ENCODE results near the gene ATXN1.
A peak's percentile ranks its signal among the peaks of the same experiment; 100 is the strongest.

ATXN1 gene

DNA sequence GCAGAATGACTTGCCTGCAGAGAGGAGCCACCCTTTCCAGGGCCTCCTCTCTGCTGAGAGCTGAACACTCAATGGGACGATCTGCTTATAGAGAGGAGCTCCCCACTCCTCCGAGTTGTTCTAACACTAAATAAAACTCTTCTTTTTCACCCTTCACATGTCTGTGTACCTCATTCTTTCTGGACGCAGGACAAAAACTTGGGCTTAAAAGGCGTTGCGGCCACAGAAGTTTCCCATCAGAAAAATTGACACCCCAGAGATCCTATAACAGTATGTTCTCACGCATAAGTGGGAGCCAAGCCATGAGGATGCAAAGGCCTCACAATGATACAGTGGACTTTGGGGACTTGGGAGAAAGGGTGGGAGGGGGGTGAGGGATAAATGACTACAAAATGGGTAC is 401.7 kb downstream of the ATXN1 start:
- DNase-seq (ENCODE audit: low spot score): no peak

DNA sequence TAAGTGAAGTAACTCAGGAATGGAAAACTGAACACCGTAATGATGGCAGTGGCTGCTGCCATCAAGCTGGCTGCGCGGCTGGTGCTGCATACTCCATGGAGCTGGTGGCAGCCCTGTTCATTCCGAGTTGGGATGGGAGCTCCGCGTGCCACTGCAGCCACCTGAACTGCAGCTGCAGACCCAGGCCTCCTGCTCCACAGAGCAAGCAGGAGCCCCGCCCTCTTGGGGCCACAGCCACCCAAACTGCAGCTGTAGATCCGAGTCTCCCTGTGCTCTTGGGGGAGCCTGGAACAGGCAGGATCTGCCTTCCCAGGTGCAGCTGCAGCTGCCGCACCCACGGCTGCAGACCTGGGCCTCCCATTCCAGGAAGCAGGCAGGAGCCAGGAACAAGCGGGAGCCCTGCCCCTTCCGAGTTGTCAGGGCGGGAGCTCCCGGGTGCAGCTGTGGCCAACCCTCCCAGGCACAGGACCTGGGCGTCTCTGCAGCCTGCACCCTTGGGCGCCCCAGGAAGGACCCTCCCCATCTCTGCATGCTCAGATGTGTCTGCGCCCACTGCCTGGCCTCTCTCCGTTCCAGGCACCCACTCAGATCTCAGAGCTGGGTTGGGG is 402.6 kb downstream of the ATXN1 start:
- no peak for DNase-seq (ENCODE audit: low spot score)

DNA sequence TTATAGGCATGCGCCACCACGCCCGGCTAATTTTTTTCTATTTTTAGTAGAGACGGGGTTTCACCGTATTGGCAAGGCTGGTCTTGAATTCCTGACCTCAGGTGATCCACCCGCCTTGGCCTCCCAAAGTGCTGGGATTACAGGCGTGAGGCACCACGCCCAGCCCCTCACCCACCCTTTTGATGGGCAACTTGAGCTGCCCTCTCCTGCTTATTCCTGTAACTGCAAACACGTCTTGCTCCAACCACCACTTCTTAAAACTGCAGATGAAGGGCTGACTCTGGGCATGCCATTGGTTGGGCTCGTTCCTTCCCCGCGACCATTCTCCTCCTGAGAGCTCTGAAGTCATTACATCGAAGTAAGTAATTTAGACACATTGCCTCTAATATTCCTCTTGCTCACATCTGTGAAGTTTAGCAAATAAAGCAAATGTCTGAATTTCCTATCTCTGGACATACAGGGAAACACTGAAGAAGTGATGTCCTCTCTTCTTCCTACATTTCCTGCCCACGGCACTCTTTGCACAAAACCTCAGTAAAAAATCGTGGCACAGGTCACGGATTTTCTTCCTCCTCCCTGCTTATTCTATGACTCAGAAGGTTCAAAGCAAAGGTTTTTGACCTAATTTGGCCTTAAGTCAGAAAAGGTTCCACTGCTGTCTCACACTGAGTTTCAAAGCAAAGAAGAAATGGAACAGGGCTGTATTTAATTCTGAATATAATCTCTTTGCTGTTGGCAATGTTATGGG is 405.4 kb downstream of the ATXN1 start:
- no peak for DNase-seq (ENCODE audit: low spot score)

DNA sequence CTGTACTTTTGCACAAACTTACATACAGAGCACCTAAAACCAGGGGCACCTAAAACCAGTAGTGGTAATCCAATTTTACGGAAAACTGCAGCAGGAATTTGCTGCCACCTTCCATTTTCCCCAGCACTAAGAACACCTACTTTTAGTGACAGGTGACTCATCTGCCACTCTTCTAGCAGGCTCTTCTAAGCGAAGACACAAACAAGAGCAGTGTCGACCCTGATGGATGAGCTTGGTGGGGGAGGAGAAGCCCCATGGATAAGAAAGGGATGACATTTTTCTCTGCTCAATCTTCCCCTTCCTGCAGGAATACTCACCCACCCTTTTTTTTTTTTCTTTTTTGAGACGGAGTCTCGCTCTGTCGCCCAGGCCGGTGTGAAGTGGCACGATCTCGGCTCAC is 406.0 kb downstream of the ATXN1 start:
- no peak for DNase-seq (ENCODE audit: low spot score)

DNA sequence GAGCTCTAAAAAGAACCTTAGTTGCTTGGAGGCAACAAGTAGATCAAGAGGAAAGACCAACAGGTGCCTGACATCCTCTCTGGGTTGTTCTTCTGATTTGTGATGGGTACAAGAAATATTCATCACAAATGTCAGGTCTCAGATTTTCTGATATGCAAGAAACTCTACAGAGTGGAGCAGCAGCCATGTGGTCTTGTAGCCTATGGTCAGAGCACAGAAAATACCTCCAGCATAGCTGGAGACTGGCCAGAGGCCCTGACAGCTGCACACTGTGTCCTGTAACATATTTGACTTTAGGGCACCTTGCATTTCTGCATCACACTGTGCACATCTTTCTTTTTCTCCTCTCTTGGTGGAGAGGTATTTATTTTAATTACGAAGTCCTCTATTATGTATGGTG is 406.6 kb downstream of the ATXN1 start:
- DNase-seq (ENCODE audit: low spot score): no peak

DNA sequence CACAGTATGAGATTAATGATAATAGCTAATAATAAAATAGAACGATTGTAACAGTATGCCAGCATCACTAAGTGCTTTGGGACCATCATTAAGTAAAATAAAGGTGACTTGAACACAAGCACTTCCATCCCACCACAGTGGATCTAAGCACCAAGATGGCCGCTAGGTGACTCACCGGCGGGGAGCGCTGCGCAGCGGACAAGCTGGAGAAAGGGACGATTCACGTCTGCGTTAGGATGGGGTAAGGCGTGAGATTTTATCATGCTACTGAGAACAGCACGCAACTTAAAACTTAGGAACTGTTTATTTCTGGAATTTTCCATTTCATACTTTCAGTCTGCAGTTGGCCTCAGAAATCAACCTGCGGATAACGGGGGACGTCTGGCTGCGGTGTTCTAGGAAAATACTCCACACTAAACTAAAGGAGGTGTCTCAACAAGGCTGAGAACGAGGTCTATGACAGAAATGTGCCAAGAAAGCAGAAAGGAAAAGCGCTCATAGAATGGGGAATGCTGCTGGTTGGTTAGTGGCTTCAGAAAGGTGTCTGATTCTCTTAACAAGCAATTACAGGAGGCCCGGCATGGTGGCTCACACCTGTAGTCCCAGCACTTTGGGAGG is 408.3 kb downstream of the ATXN1 start:
- DNase-seq (ENCODE audit: low spot score): no peak

DNA sequence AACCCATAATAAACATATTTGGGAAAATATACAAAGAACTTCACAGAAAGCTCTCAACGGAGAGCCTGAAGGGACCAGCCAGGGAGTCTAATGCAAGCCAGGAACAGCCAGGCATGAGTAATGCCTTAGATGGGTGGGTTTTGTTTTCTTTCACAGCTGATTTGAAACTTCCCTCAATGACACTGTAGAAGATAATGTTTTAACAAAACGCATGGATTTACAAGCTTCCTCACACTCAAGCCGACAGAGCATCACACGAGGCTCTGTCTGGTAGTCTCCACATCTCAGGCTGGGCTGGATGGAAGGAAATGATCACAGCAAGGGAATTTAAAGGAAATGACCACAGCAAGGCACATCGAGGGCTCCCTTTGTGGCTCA is 409.0 kb downstream of the ATXN1 start:
- DNase-seq (ENCODE audit: low spot score): no peak

DNA sequence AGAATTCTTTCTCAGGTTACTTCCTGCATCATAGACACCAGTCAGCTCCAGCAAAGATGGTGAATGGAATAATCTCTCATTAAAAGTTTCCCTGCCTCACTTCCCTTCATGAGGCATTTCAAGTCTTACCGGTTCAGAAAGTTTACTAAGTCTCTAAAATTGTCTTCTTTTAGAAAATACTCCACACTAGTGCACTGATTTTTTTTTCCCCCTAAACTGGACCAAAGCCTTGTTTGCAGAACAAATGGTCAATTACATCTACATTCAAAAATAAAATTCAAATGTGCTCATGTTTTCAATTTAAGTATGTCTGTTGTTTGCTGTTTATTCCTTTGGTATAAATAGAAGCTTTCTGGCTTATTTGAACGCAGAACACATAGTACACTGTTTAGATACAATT is 411.7 kb downstream of the ATXN1 start:
- no peak for DNase-seq (ENCODE audit: low spot score)

DNA sequence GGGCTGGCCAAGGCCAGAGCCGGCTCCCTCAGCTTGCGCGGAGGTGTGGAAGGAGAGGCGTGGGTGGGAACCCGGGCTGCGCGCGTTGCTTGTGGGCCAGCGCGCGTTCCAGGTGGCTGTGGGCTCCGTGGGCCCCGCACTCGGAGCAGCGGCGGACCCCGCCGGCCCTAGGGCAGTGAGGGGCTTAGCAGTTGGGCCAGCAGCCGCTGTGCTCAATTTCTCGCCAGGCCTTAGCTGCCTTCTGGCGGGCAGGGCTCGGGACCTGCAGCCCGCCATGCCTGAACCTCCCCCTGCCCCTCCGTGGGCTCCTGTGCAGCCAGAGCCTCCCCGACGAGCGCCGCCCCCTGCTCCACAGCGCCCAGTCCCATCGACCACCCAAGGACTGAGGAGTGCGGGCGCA is 414.4 kb downstream of the ATXN1 start:
- no peak for DNase-seq (ENCODE audit: low spot score)

DNA sequence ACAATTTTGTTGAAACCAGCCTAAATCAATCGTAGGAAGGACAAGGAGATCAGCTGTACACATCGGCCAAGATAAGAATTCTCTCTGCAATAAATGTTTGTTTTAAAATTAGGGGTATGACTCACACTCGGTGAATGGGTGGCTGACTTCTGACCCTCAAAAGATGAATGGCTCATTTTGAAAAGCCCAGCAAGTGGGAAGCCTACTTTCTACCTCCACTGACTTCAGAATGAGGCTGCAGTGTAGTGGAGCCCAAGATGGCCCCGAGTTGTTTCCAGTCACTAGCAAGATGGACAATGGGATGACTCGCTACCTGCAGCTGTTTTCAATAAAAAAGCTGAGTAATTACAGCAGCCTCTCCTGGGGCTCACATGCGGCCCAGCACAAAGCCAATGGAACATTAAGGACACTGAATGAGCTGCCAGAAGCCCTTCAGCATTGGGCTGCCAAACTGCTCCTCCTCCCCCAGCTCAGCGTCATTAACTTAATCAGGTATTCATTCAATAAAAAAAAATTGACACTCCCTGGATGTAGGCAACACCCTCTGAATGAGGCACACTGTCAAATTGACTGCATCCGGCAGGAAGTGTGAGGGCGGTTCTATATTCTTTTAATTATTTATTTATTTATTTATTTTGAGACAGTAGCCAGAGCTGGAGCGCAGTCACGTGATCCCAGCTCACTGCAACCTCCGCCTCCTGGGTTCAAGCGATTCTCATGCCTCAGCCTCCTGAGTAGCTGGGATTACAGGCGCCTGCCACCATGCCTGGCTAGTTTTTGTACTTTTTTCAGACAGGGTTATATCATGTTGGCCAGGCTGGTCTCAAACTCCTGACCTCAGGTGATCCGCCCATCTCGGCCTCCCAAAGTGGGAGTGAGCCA is 415.6 kb downstream of the ATXN1 start:
- no peak for DNase-seq (ENCODE audit: low spot score)

DNA sequence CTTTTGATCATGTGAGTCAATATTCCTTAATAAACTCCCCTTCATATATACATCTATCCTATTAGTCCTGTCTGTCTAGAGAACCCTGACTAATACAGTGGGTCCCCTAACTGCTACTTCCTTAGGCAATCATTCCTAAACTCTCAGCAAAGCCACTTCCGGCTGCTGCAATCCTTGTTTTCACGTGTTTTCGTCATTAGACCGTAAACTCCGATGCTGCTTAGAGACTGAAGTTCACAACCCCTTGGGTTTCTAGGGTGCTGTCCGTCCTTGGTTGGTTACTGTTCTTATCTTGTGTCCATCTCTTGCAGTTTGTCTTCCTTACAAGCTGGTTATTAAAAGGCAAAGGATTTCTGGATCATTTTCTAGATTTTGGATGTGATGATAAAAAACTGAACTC is 416.5 kb downstream of the ATXN1 start:
- DNase-seq (ENCODE audit: low spot score): no peak

DNA sequence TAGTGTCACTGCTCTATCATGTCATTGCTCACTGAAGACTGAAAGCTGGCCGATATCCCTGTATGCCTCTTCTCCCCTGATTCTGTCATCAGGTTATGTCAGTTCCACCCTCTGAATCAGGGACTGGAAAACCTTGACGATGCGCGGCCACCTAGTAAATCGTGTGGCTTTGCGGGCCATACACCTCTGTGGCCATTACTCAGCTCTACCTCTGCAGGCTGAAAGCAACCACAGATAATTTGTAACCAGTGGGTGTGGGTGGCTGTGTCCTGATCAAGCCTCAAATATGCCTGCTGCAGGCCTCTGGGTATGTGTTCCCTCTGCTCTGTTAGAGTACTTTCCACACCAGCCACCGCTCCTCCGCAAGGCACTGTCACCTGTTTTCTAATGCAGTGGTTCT is 417.7 kb downstream of the ATXN1 start:
- no peak for DNase-seq (ENCODE audit: low spot score)

DNA sequence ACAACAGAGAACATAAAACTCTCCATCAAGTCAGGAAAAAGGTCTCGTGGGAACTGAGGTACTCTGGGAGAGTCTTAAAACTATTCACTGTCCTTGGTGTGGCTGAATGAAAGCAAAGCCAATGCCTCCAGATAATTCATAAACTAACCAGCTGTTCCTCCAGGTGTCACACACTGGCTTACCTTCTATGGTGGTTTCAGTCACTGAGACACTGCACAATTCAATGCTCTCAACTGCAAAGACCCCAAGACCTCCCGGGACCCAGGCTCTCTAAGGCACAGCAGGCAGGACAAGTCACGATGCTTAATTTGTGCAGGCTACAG is 422.0 kb downstream of the ATXN1 start:
- DNase-seq (ENCODE audit: low spot score): no peak

DNA sequence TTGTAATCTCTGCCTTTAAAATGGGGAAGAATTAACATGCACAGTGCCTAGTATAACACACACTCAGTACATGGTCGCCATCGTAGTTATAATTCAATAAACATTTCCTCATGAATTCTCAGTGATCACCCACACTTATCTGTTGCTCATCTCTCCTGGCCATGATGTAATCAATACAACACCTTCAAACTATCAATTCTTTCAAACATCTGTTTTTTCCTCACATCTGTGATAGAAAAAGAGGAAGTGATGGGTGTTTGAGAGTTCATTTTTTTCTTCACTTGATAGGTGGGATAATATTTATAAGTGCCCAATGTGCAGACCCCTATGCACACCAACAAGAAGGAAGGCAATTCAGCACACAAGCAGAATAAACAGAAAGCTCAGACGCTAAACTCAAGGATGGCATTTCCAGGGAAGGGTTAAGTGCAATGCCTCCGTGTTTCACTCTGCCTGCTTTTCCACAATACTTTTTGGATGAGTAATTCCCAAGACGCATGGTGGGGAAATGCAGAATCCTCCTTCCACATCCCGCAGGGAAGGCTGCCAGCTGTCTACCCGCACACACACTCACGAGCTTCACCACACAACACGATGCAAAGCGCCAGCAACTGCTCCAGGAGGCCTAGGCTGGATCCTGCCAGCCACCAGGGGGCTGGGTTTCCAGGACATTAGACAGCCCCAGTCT is 422.5 kb downstream of the ATXN1 start:
- DNase-seq (ENCODE audit: low spot score): peak; percentile 44

DNA sequence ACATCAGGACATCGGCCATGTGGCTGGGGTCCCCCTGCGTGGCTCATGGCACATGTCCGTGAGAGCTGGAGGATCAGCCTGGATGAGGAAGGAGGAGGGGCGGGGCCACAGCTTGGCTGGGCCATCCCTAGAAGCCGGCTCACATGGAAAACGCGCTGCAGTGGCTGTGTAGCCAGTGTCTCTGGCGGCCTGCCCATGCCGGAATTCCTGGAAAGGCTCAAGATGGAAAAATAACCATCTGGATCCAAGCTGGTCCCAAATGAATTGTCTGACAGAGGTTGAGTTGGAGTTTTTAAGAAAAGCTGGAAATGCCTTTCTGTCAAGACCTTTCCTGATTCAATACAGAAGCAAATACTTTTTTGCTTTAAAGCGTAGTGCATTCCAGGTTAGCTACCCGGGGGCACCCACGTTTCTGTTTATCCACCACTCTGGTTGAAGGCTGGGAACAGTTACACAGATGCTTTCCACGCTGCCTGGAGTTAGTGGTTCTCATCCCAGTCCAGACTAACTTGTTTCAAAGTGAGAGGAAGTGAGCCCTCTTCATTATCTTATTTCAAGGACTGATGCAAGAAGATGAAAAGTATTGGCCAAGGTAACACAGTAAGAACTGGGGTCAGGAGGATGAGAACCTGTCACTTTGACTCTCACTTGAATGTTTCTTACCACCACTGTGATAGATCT is 423.8 kb downstream of the ATXN1 start:
- no peak for DNase-seq (ENCODE audit: low spot score)

DNA sequence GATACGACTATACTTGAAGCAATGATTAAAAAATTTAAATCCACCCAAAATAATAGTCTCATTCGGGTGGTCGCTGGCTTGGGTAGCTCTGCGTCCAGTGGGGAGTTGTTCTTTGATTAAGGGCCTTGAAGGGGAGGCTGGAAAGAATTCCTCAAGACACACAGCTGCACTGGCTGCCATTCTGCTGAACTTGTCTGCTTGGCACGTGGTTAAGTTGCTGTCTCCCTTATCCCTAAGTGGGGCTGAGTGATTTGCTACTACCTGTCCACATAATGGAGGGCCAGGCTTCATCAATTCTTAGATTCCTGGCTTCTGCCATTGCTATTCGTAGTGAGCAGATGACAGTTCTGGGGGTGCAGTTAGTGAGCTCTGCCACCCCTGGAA is 424.4 kb downstream of the ATXN1 start:
- no peak for DNase-seq (ENCODE audit: low spot score)

DNA sequence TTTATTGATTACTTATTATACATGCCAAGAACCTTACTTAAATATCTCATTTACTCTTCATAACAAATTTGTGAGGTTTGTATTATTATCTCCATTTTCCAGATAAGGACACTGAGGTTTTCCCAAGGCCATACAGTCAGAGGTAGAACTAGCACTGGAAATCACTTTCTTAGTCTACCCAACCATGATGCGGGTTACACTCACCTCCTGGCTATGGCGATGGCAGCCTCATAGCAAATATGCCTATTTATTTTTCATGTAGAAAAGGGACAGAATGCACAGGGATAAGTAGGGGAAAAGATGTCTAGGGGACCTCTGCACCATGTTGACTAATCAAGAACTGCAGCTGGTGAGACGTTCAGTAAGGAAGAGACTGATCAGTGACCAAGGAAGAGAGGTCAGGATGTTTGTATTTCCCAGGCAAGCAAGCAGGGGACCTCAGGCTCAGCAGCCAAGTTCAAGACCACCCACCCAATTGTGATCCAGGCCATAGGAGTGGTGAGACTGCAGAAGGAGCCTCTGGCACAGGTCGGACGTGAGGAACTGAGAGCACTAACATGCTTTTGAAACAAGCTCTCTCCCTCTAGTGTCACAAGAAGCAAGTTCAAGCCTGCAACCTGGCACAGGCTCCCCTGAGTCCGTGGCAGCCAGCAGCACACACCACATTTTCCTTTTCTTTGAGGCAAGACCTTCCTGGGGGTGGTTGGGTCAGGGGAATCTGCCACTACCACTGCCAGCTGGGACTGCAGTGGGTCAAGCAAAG is 425.0 kb downstream of the ATXN1 start:
- no peak for DNase-seq (ENCODE audit: low spot score)

DNA sequence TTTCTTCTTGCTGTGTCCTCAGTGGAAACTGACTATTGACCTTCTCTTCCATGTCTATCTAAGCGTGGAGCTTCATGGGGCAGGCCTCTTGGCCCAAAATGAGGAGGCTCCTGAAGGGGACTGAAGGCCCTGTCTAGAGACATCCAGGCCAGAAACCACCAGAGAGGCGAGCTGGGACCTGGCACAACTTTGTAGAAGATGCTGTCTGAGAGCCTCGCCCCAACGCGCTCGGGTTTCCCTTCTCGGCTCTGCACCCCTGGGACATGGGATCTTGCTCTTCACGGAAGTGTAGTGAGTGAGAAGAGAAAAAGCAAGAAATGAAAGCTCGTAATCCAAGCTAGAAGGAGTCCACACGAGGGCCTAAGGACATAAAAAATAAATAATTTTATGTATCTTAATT is 426.1 kb downstream of the ATXN1 start:
- DNase-seq (ENCODE audit: low spot score): no peak

DNA sequence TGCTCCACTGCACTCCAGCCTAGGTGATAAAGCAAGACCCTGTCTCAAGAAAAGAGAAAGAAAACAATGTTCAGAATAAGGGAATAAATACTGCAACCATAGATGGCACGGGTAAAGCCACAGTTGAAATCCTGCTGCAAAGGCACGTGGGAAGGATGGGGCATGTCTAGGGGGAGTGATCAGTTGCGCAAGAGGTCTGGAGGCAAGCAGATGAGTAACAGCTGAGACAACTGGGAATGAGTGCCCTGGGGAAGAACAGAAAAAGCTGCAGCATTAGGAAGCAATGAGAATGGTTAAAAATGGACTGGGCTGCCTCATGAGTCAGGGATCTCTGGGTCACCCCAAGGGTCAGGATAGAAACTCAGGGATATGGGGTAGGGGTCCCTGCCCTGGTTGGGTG is 426.6 kb downstream of the ATXN1 start:
- no peak for DNase-seq (ENCODE audit: low spot score)

DNA sequence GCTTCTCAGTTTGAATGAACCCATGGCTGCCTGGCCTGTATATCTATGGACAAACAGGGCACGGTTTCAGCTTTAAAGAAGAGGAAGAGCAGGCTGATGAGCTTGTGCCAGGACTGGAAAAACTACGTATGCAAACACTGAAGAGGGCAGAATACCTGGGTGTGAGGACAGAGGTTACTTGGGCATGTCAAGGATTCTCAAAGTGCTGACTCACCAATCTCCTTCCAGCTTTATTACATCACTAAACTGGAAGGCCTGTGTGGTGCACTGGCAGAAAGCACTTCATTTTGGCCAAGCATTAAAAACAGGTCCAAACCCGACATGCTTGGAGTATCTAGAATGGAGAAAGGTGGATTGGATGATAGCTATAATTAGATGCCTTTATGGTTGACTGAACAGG is 427.7 kb downstream of the ATXN1 start:
- no peak for DNase-seq (ENCODE audit: low spot score)

DNA sequence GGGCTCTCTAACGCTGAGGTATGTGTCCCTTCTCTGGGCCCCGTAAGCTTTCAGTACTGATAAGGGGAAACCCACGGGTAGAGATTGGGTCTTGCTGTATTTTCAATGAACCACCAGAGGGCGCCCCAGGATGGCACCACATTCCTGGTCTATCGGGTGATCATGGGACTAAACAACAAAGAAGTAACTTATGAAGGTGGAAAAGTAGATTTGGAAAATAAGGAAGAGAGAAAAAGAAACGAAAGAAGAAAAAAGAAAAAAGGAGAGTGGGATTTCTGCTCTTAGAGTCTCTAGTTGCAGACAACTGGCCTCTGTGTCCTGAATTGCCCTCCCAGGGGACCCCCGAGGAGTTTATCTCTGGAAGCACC is 429.1 kb downstream of the ATXN1 start:
- DNase-seq (ENCODE audit: low spot score): peak; percentile 70
